Ovary (tissue), 3 donors: ENCODE measurements around the gene TMEM38B.

ENCODE experiments used
- EP300 ChIP-seq: sonication (generic); formaldehyde crosslinking; IDR thresholded peaks from one replicate; pipeline ENCODE4 v1.6.1; 2017; ENCODE audit warnings: antibody characterized with exemption
- POLR2A ChIP-seq: fragments of 450-650 bp; IDR thresholded peaks from one replicate; pipeline ENCODE4 v1.6.1; 2017; ENCODE audit warnings: antibody characterized with exemption, mild to moderate bottlenecking, moderate library complexity
- TF ChIP-seq, protein P1 (sequence below), 3 donors: fragments of 450-650 bp in 2 of 3; fragments of 200-600 bp in 1 of 3; IDR thresholded peaks; one replicate each; pipeline versions ENCODE4 v1.5.1 to v1.8.0; 2016 to 2022; ENCODE audit warnings: antibody characterized with exemption in 3 of 3, mild to moderate bottlenecking in 1 of 3
- donor health status: DM: no; HTN: no; CAD: no.

DNA sequence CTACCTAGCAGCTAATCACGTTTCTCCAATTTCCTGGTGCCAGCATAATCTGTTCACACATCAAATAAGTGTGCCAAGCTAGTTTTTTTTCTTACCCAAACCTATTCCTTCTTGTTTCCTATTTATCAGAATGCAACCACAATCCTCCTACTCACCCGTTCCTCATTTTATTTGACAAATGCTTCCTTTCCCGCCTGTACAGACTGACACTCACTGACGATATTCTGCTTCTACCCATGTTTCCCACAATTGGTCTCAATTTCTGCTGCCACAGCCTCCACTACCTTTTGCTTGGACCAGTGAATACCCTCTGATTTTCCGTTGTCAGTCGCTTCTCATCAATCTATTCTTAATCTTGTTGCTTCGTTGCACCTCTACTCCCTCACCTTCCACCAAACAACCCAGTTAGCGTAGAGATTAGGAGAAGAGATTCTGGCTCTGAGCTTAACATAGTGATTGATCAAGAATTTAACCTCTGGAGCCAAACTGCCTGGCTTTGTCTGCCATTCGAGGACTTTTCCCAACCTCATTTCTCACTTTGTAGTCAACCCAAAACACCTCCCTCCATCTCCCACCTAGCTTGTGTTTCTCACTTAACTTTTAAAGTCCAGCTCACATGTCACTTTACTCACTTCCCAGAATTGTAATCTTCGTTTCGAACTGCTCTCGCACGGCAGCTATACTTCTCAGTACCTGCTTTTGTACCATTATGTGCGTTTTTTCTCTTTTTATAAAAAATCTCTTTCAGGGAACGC is 729 bp upstream of the TMEM38B start:
- TF ChIP-seq POLR2A: no peak
- TF ChIP-seq, protein P1, sequence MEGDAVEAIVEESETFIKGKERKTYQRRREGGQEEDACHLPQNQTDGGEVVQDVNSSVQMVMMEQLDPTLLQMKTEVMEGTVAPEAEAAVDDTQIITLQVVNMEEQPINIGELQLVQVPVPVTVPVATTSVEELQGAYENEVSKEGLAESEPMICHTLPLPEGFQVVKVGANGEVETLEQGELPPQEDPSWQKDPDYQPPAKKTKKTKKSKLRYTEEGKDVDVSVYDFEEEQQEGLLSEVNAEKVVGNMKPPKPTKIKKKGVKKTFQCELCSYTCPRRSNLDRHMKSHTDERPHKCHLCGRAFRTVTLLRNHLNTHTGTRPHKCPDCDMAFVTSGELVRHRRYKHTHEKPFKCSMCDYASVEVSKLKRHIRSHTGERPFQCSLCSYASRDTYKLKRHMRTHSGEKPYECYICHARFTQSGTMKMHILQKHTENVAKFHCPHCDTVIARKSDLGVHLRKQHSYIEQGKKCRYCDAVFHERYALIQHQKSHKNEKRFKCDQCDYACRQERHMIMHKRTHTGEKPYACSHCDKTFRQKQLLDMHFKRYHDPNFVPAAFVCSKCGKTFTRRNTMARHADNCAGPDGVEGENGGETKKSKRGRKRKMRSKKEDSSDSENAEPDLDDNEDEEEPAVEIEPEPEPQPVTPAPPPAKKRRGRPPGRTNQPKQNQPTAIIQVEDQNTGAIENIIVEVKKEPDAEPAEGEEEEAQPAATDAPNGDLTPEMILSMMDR (IDR thresholded peaks at IDR 0.05): no peak
- TF ChIP-seq EP300: no peak
